Kidney epithelial cell (primary cell): Measurements from ENCODE around the gene IL1RAPL1. TPM values are rescaled to one million over a fixed set of nuclear protein-coding genes. Genes with fewer than 3 reads are reported as not detected.

ENCODE experiments used
- DNase-seq: peaks from one replicate; pipeline ENCODE4 v3.0.0-alpha.2; 2010; ENCODE audit warnings: low read depth
- H3K27me3 ChIP-seq: 2 replicates; pipeline ENCODE4 v1.6.0; 2011; ENCODE audit warnings: low read length; ENCODE audit not compliant: control insufficient read depth, insufficient read depth
- H3K36me3 ChIP-seq: 2 replicates; pipeline ENCODE4 v1.5.1; 2011; ENCODE audit warnings: low read length; ENCODE audit not compliant: control insufficient read depth, insufficient read depth
- H3K4me3 ChIP-seq: 2 replicates; pipeline ENCODE4 v1.5.1; 2011; ENCODE audit warnings: low read depth, mild to moderate bottlenecking, control low read depth, low read length
- CTCF ChIP-seq: IDR thresholded peaks from 2 replicates; pipeline ENCODE4 v1.5.1; 2011; ENCODE audit warnings: mild to moderate bottlenecking, moderate library complexity, low read length, control low read depth, inconsistent platforms; ENCODE audit not compliant: insufficient read depth, poor library complexity, severe bottlenecking
- total RNA-seq: library from RNA; depleted of rRNA; stranded (reverse); fragments of >200 nt; gene quantifications from 2 replicates; pipeline ENCODE4 v1.2.3, GENCODE V29; 2015

The IL1RAPL1 gene
- total RNA-seq, 1 donor from 2014 or later: not detected

- DNase-seq: no peak
- Histone ChIP-seq H3K4me3 (no peak overlapping the region), H3K36me3 (no peaks in the 10 kb centered on the region), H3K27me3 (no peaks in the 10 kb centered on the region)
- TF ChIP-seq CTCF: no peak
Measured at GRCh38 chrX:28910487-28910886, 323.2 kb downstream of the IL1RAPL1 start.

DNA sequence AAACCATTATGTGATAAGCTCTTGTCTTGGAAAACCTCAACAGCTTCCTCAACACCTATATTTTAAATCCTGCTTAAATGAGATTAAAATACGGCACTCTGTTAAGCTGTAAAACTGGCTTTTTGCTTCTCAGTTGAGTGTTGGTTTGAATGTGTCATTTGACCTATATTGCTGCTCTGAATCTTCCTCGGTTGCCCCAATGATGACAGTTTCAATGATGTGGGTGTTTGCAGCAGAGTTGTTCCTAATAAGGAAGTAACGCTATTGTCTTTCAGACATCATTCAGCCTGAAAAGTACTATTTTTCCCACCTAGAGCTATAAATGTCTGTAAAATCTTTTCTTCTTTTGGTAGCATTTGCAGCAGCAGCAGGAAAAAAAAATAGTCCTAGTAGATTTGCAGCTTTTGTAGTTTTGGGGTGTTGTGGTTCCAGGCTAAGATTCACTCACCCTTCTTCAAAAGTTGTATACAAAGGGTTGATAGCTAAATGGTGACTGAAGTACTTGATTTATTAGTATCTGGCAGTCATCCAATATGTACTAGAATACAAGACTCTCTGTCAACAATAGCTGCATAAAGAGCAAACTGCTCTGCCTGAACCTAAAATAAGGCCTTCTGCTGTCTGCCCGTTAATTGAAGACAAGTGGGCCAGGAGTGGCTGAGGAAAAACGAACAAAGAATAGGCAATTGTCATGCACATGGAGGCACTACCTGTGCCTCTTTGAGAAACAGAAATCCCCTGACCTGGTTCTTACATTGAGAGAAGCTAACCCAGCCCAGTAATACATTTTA, 333.1 kb downstream of the IL1RAPL1 start:
- H3K36me3 ChIP-seq: no peaks in the 10 kb centered on the region
- no peaks in the 10 kb centered on the region for H3K27me3 ChIP-seq

GRCh38 chrX:28922106-28922505, 334.9 kb downstream of the IL1RAPL1 start:
- H3K4me3 ChIP-seq: no peak overlapping the region
- no peak for TF ChIP-seq CTCF
- DNase-seq: no peak

More for the DNA sequence above, 333.1 kb downstream of the IL1RAPL1 start:
- no peak for TF ChIP-seq CTCF
- H3K4me3 ChIP-seq: no peak overlapping the region
- no peak for DNase-seq

GRCh38 chrX:28946846-28947245, 359.6 kb downstream of the IL1RAPL1 start:
- DNase-seq: no peak
- no peak overlapping the region for H3K4me3 ChIP-seq
- TF ChIP-seq CTCF: no peak
- no peaks in the 10 kb centered on the region for H3K27me3 ChIP-seq
- H3K36me3 ChIP-seq: no peaks in the 10 kb centered on the region

More at GRCh38 chrX:28922106-28922505, 334.9 kb downstream of the IL1RAPL1 start:
- Histone ChIP-seq H3K36me3 (no peaks in the 10 kb centered on the region), H3K27me3 (no peaks in the 10 kb centered on the region)

GRCh38 chrX:28960063-28960462, 372.8 kb downstream of the IL1RAPL1 start:
- no peak overlapping the region for H3K4me3 ChIP-seq
- no peaks in the 10 kb centered on the region for H3K27me3 ChIP-seq
- TF ChIP-seq CTCF: no peak
- no peaks in the 10 kb centered on the region for H3K36me3 ChIP-seq
- DNase-seq: no peak

GRCh38 chrX:28966331-28966730, 379.1 kb downstream of the IL1RAPL1 start:
- Histone ChIP-seq H3K4me3 (no peak overlapping the region), H3K27me3 (no peaks in the 10 kb centered on the region), H3K36me3 (no peaks in the 10 kb centered on the region)
- no peak for TF ChIP-seq CTCF
- no peak for DNase-seq
